HEK293 (cell line): ENCODE measurements around the gene PAQR7.

Experiments
- GFI1B ChIP-seq: fragments of 450-650 bp; formaldehyde crosslinking; IDR thresholded peaks from 2 replicates; pipeline ENCODE4 v1.5.1; 2016; ENCODE audit warnings: missing biosample characterization, missing genetic modification characterization
- SP2 ChIP-seq: fragments of 450-650 bp; formaldehyde crosslinking; IDR thresholded peaks from 2 replicates; pipeline ENCODE4 v1.5.1; 2016; ENCODE audit warnings: missing biosample characterization, missing genetic modification characterization
- ZNF239 ChIP-seq: fragments of 450-650 bp; formaldehyde crosslinking; IDR thresholded peaks from 2 replicates; pipeline ENCODE4 v1.5.1; 2016; ENCODE audit warnings: missing biosample characterization, missing genetic modification characterization
- ZNF274 ChIP-seq, 2 experiments: fragments of 200-500 bp in 1 of 2; fragments of 450-650 bp in 1 of 2; sonication (Bioruptor generic) in 1 of 2; formaldehyde crosslinking in 1 of 2; IDR thresholded peaks; 2 replicates each; pipeline versions ENCODE4 v1.5.1 to v1.6.1; 2014 to 2016; ENCODE audit warnings: borderline replicate concordance in 1 of 2, inconsistent platforms in 1 of 2, low read length in 1 of 2, missing biosample characterization in 1 of 2, missing genetic modification characterization in 1 of 2
- ZNF341 ChIP-seq: fragments of 450-650 bp; formaldehyde crosslinking; IDR thresholded peaks from 2 replicates; pipeline ENCODE4; 2016; ENCODE audit warnings: low read depth, missing biosample characterization, missing genetic modification characterization
- ZNF423 ChIP-seq: fragments of 450-650 bp; formaldehyde crosslinking; IDR thresholded peaks from 2 replicates; pipeline ENCODE4 v1.5.1; 2016; ENCODE audit warnings: missing biosample characterization, missing genetic modification characterization
- ZNF610 ChIP-seq: fragments of 450-650 bp; formaldehyde crosslinking; IDR thresholded peaks from 2 replicates; pipeline ENCODE4 v1.5.1; 2016; ENCODE audit warnings: missing biosample characterization, missing genetic modification characterization, borderline replicate concordance
- ZNF626 ChIP-seq: fragments of 450-650 bp; sonication (Bioruptor Pico); formaldehyde crosslinking; IDR thresholded peaks from 2 replicates; pipeline ENCODE4 v1.5.1; 2018; ENCODE audit warnings: missing biosample characterization, missing genetic modification characterization, inconsistent platforms
- ZNF670 ChIP-seq: fragments of 450-650 bp; formaldehyde crosslinking; IDR thresholded peaks from 2 replicates; pipeline ENCODE4 v1.5.1; 2016; ENCODE audit warnings: missing biosample characterization, missing genetic modification characterization, low read depth
- TF ChIP-seq, protein P1 (sequence below): fragments of 450-650 bp; formaldehyde crosslinking; IDR thresholded peaks from 2 replicates; pipeline ENCODE4 v1.5.1; 2016; ENCODE audit warnings: missing biosample characterization, missing genetic modification characterization
- TF ChIP-seq, protein P2 (sequence below): fragments of 450-650 bp; formaldehyde crosslinking; IDR thresholded peaks from 2 replicates; pipeline ENCODE4 v1.5.1; 2016; ENCODE audit warnings: missing biosample characterization, missing genetic modification characterization
- TF ChIP-seq, protein P3 (sequence below): sonication (generic); formaldehyde crosslinking; IDR thresholded peaks from 2 replicates; pipeline ENCODE4 v1.8.1; 2022; ENCODE audit warnings: mild to moderate bottlenecking, moderate library complexity, missing genetic modification reagents

DNA sequence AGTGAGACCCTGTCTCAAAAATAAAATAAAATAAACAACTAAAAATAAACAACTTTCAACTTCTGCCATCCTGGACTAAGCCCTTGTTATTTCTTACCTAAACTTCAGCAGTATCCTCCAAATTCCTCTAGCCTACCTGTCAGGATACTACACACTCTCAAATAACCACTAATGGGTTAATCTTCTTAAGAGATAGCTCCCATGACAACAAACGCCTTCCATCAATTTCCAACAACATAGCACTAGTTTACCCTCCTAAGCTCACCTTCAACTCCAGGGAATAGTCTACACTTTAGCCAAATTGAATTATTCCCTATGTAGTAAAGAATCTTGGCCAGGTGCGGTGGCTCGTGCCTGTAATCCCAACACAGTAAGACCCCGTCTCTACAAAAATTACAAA lies 27.6 kb downstream of the PAQR7 start:
- TF ChIP-seq ZNF239 (tag by site-specific recombination) (no peak), SP2 (tag by site-specific recombination) (no peak), ZNF626 (tag by site-specific recombination) (no peak), ZNF610 (tag by site-specific recombination) (no peak), ZNF341 (tag by site-specific recombination) (no peak), ZNF423 (no peak), ZNF274 (IDR thresholded peaks at IDR 0.05; ENCODE audit: low read length) (no peak), ZNF274 (tag by site-specific recombination; IDR thresholded peaks at IDR 0.05; ENCODE audit: borderline replicate concordance) (no peak), GFI1B (tag by site-specific recombination) (no peak), ZNF670 (tag by site-specific recombination) (no peak)
- TF ChIP-seq, protein P1, sequence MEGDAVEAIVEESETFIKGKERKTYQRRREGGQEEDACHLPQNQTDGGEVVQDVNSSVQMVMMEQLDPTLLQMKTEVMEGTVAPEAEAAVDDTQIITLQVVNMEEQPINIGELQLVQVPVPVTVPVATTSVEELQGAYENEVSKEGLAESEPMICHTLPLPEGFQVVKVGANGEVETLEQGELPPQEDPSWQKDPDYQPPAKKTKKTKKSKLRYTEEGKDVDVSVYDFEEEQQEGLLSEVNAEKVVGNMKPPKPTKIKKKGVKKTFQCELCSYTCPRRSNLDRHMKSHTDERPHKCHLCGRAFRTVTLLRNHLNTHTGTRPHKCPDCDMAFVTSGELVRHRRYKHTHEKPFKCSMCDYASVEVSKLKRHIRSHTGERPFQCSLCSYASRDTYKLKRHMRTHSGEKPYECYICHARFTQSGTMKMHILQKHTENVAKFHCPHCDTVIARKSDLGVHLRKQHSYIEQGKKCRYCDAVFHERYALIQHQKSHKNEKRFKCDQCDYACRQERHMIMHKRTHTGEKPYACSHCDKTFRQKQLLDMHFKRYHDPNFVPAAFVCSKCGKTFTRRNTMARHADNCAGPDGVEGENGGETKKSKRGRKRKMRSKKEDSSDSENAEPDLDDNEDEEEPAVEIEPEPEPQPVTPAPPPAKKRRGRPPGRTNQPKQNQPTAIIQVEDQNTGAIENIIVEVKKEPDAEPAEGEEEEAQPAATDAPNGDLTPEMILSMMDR = no peak
- TF ChIP-seq, protein P2, sequence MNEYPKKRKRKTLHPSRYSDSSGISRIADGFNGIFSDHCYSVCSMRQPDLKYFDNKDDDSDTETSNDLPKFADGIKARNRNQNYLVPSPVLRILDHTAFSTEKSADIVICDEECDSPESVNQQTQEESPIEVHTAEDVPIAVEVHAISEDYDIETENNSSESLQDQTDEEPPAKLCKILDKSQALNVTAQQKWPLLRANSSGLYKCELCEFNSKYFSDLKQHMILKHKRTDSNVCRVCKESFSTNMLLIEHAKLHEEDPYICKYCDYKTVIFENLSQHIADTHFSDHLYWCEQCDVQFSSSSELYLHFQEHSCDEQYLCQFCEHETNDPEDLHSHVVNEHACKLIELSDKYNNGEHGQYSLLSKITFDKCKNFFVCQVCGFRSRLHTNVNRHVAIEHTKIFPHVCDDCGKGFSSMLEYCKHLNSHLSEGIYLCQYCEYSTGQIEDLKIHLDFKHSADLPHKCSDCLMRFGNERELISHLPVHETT (tag by site-specific recombination) = no peak
- TF ChIP-seq, protein P3, sequence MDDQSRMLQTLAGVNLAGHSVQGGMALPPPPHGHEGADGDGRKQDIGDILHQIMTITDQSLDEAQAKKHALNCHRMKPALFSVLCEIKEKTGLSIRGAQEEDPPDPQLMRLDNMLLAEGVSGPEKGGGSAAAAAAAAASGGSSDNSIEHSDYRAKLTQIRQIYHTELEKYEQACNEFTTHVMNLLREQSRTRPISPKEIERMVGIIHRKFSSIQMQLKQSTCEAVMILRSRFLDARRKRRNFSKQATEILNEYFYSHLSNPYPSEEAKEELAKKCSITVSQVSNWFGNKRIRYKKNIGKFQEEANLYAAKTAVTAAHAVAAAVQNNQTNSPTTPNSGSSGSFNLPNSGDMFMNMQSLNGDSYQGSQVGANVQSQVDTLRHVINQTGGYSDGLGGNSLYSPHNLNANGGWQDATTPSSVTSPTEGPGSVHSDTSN (CRISPR knock-in tag) = no peak
